CD4-positive, alpha-beta T cell (primary cell): Measurements from ENCODE around the gene TUBB6. TPM values are rescaled to one million over a fixed set of nuclear protein-coding genes. Genes with fewer than 3 reads are reported as not detected.

ENCODE experiments used
- ATAC-seq: fragments of 200-7000 bp; cut with Tn5 transposase; one replicate; pipeline ENCODE4 v1.10.0; 2022; ENCODE audit warnings: mild to moderate bottlenecking; ENCODE audit not compliant: poor library complexity
- CTCF ChIA-PET: fragments of 350-600 bp; sonication (Branson Sonifier 250); formaldehyde crosslinking; loops from one replicate; lab custom pipeline; 2021; ENCODE audit warnings: antibody characterized with exemption, inconsistent platforms; lab: Charles Lee
- POLR2A ChIA-PET: fragments of 350-600 bp; sonication (Branson Sonifier 250); formaldehyde crosslinking; loops from one replicate; lab custom pipeline; 2021; ENCODE audit warnings: antibody characterized with exemption, inconsistent platforms; lab: Charles Lee
- DNase-seq, 14 experiments: peaks; one replicate each; pipeline ENCODE4 v3.0.0-alpha.2; 2013 to 2020; ENCODE audit warnings: mixed read lengths in 2 of 14
- H3K27ac ChIP-seq, 2 donors: one replicate each; pipeline versions ENCODE4 v1.5.1 to v1.7.0; 2013; ENCODE audit warnings: low read length in 2 of 2, low read depth in 1 of 2, mild to moderate bottlenecking in 1 of 2
- H3K27me3 ChIP-seq, 2 experiments: 1 replicate in 1 of 2; 2 replicates in 1 of 2; pipeline versions ENCODE4 v1.6.1 to v1.7.0; 2013; ENCODE audit warnings: low read length in 2 of 2, control low read depth in 1 of 2, mild to moderate bottlenecking in 1 of 2, moderate library complexity in 1 of 2; ENCODE audit not compliant: insufficient read depth in 2 of 2, control insufficient read depth in 1 of 2
- H3K36me3 ChIP-seq: one replicate; pipeline ENCODE4 v1.6.1; 2013; ENCODE audit warnings: low read length, control low read depth; ENCODE audit not compliant: insufficient read depth
- H3K4me1 ChIP-seq: one replicate; pipeline ENCODE4 v1.6.1; 2013; ENCODE audit warnings: low read length, control low read depth; ENCODE audit not compliant: insufficient read depth
- H3K4me3 ChIP-seq: one replicate; pipeline ENCODE4 v1.5.1; 2013; ENCODE audit warnings: mild to moderate bottlenecking, low read length, moderate library complexity
- H3K9me3 ChIP-seq, 2 experiments: 1 replicate in 1 of 2; 2 replicates in 1 of 2; pipeline versions ENCODE4 v1.6.1 to v1.7.0; 2013; ENCODE audit warnings: low read length in 2 of 2, mild to moderate bottlenecking in 2 of 2, control low read depth in 1 of 2, moderate library complexity in 1 of 2; ENCODE audit not compliant: control insufficient read depth in 1 of 2, insufficient read depth in 1 of 2
- H3K27ac Mint-ChIP-seq: one replicate; pipeline ENCODE4 v1.8.0; 2020; ENCODE audit warnings: mixed read lengths
- H3K27me3 Mint-ChIP-seq: one replicate; pipeline ENCODE4 v1.8.0; 2021; ENCODE audit warnings: mixed read lengths
- H3K36me3 Mint-ChIP-seq: one replicate; pipeline ENCODE4 v1.8.0; 2021; ENCODE audit warnings: low read depth, mixed read lengths
- H3K4me1 Mint-ChIP-seq: one replicate; pipeline ENCODE4 v1.8.0; 2021; ENCODE audit warnings: low read depth, mixed read lengths
- H3K4me3 Mint-ChIP-seq: one replicate; pipeline ENCODE4 v1.8.0; 2020; ENCODE audit warnings: mild to moderate bottlenecking, mixed read lengths
- H3K9me3 Mint-ChIP-seq: one replicate; pipeline ENCODE4 v1.8.0; 2020; ENCODE audit warnings: mixed read lengths
- intact Hi-C, 2 experiments: fragments of 100-400 bp; cut with DNase I in 1 of 2; cut with micrococcal nuclease in 1 of 2; formaldehyde crosslinking; loops; one replicate each; pipeline versions ENCODE4 v1.15.1 to v1.9.0; 2023 to 2025; cut with DNase I, micrococcal nuclease
- total RNA-seq, 174 experiments: library from RNA in 2 of 174; stranded (reverse) in 2 of 174; gene quantifications; one replicate each; pipeline ENCODE4 v1.2.3 and lab custom pipeline; 2021 to 2026
- TF ChIP-seq, protein P1 (sequence below): fragments of 200-600 bp; IDR thresholded peaks from one replicate; pipeline ENCODE4 v1.8.0; 2022; ENCODE audit warnings: antibody characterized with exemption, mild to moderate bottlenecking

TUBB6 gene
- total RNA-seq, 2 experiments from 2014 or later = 0.88 to 0.98 TPM

DNA sequence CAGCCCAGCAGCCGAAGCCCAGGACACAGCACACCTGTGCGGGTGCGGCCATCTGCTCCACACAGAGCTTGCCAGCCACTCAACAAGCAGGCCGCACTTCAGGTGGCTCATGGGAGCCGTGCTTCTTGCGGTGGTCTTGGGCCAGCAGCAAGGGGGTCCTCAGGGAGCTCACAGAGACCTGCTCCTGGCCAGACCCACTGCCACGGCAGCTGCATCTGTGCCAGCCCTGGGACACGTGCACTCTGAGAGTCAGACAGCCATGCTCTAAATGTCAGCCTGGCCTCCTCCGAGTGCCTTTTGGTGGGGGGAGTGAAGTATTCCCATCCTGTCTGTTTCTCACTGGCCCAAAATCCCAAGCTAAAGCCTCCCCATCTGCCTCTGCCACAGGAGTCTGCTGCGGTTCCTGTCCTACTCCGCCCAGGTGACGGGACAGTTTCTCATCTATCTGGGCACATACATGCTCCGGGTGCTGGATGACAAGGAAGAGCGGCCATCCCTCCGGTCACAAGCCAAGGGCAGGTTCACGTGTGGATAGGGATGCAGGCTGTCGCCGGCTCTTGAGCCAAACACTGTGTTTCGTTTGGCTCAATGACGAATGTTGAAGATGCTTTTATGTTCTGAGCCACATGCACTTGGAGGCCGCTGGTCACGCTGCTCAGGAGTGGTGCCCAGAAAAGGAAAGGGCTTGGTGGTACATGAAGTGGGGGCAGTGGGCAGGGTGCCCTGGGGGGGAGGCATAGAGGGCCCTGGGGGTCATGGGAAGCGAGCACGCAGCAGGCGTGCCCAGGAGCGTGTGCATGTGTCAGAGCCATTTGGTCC is 31.1 kb upstream of the TUBB6 start:
- CTCF ChIA-PET = no interaction called here
- H3K27me3 Mint-ChIP-seq = peaks cover 29% of the 10 kb centered on the region
- Histone ChIP-seq H3K4me1 (no peaks in the 10 kb centered on the region), H3K9me3 (no peaks in the 10 kb centered on the region), H3K27me3 (peaks cover 5 to 12% of the 10 kb centered on the region in 2 experiments), H3K4me3 (no peak overlapping the region), H3K27ac (no peak overlapping the region), H3K36me3 (no peaks in the 10 kb centered on the region)
- no peak overlapping the region for H3K27ac Mint-ChIP-seq
- H3K4me1 Mint-ChIP-seq = no peaks in the 10 kb centered on the region
- no peak overlapping the region for H3K4me3 Mint-ChIP-seq
- POLR2A ChIA-PET = no interaction called here
- DNase-seq (no peak), ATAC-seq (no peak)
- H3K9me3 Mint-ChIP-seq = no peaks in the 10 kb centered on the region
- intact Hi-C loops = no loop called here
- H3K36me3 Mint-ChIP-seq = no peaks in the 10 kb centered on the region
- TF ChIP-seq, protein P1, sequence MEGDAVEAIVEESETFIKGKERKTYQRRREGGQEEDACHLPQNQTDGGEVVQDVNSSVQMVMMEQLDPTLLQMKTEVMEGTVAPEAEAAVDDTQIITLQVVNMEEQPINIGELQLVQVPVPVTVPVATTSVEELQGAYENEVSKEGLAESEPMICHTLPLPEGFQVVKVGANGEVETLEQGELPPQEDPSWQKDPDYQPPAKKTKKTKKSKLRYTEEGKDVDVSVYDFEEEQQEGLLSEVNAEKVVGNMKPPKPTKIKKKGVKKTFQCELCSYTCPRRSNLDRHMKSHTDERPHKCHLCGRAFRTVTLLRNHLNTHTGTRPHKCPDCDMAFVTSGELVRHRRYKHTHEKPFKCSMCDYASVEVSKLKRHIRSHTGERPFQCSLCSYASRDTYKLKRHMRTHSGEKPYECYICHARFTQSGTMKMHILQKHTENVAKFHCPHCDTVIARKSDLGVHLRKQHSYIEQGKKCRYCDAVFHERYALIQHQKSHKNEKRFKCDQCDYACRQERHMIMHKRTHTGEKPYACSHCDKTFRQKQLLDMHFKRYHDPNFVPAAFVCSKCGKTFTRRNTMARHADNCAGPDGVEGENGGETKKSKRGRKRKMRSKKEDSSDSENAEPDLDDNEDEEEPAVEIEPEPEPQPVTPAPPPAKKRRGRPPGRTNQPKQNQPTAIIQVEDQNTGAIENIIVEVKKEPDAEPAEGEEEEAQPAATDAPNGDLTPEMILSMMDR = no peak

DNA sequence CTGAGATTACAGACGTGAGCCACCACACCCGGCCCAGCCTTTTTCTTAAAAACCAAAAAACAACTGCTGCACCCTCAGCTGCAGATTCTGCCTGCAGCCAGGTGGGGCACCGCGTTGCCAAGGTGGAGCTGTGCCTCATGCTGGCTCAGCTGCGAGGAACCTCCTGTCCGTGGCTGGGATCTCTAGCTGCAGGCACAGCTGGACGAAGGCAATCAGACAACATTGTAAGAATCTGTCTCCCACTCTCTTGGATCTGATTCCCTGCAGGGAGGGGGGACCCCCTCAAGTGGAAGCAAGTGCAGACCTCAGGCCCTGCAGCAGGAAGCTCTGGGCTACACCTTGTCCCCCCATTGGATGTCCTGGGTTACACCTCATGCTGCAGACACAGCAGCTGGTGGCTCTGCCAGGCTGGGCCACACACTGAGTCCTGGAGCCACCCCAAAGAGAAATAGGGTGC is 29.8 kb upstream of the TUBB6 start:
- CTCF ChIA-PET = no interaction called here
- H3K27me3 ChIP-seq = peaks cover 5 to 14% of the 10 kb centered on the region in 2 experiments
- Mint-ChIP-seq H3K9me3 (no peaks in the 10 kb centered on the region), H3K27me3 (peaks cover 30% of the 10 kb centered on the region), H3K4me1 (no peaks in the 10 kb centered on the region), H3K36me3 (no peaks in the 10 kb centered on the region), H3K4me3 (no peak overlapping the region), H3K27ac (no peak overlapping the region)
- H3K4me1 ChIP-seq = no peaks in the 10 kb centered on the region
- H3K27ac ChIP-seq = no peak overlapping the region
- no peaks in the 10 kb centered on the region for H3K36me3 ChIP-seq
- no peaks in the 10 kb centered on the region for H3K9me3 ChIP-seq
- ATAC-seq (no peak), DNase-seq (no peak)
- POLR2A ChIA-PET = interaction anchor here (0.7 kb wide), 1 partner anchor 20 kb away, joined by 6 read pairs; no protein-coding TSS in a partner anchor
- no peak overlapping the region for H3K4me3 ChIP-seq
- TF ChIP-seq, protein P1 = no peak
- intact Hi-C loops = no loop called here

DNA sequence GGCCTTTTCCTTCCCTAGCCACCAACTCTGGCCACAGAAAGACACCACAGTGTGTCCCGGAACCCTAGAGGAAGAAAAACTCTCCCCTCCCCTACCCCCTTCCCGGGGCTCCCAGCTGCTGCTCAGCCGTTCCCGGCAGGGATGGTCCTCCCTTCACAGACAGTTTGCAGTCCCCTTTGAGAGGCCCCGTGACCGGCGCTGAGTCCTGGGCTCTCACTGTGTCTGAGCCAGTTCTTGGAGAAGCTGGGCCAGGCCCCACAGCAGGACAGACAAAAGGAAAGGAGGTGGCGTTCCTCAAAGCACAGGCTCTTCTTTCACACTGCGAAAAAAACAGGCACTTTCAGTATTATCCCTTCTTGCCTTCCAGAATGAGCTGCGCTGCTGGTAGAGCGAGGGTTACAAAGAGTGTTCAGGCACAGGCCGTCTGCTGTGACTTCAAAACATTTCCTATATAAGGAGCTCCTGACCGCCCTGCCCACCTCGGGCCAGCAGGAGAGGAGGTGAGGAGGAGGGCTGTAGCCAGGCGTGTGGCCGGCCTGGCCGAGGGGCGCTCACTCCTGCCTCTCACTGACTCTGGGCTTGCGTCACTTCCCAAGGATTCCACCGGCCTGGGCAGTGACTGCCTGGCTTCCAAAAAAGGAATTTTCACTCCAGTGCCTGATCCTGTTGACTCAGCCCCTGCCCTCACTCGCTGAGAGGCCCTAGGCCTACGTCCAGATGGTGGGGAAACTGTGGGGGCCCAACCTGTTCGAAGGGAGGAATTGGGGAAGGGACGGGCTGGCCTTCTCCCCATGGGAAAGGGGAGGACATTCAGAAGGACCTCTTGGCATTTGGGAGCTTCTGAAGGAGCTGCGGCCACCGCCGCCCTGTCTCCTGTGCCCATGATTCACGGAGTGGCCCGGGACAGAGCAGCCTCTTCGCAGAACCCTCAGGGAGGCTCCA is 29.0 kb upstream of the TUBB6 start:
- H3K27me3 ChIP-seq = peaks cover under 1 to 14% of the 10 kb centered on the region in 2 experiments
- no peaks in the 10 kb centered on the region for H3K9me3 ChIP-seq
- no peaks in the 10 kb centered on the region for H3K36me3 ChIP-seq
- H3K4me3 ChIP-seq = no peak overlapping the region
- Mint-ChIP-seq H3K27ac (no peak overlapping the region), H3K27me3 (peaks cover 25% of the 10 kb centered on the region), H3K4me1 (no peaks in the 10 kb centered on the region), H3K9me3 (no peaks in the 10 kb centered on the region), H3K36me3 (no peaks in the 10 kb centered on the region), H3K4me3 (no peak overlapping the region)
- DNase-seq = no peak
- intact Hi-C loops = no loop called here
- ChIA-PET POLR2A (no interaction called here), CTCF (no interaction called here)
- H3K4me1 ChIP-seq = no peaks in the 10 kb centered on the region
- ATAC-seq = no peak
- H3K27ac ChIP-seq = no peak overlapping the region
- TF ChIP-seq, protein P1 = no peak
